Erythroblast (primary cell): ENCODE results near the gene MBLAC1.

ENCODE experiments used
- GATA1 ChIP-seq: IDR thresholded peaks from 2 replicates; pipeline ENCODE4 v1.6.1; 2011; ENCODE audit warnings: low read depth, mild to moderate bottlenecking, control low read depth, low read length, moderate library complexity
- POLR2A ChIP-seq: IDR thresholded peaks from 2 replicates; pipeline ENCODE4 v1.6.1; 2011; ENCODE audit warnings: mild to moderate bottlenecking, low read length

GRCh38 chr7:100081535-100082102, 45.1 kb upstream of the MBLAC1 start, which contains the start of gene ZNF3:
- TF ChIP-seq POLR2A (peak; percentile 86), GATA1 (no peak)
